Measurements from ENCODE around the gene CSNK1G1.
"Not testable (repeated sequence)": the region's sequence is repeated elsewhere in the genome, so short reads cannot be mapped to it uniquely, and the experiment has no call there.

Gene CSNK1G1

GRCh38 chr15:64355944-64356709, at the start of gene CSNK1G1:
Gene CSNK1G1 (minus strand): TSS chr15:64356173. CDS start chr15:64300499, 55,674 bp downstream.
- peak; percentile 95 for DNase-seq (ENCODE audit: low read depth, low spot score)

GRCh38 chr15:64400583-64400982, 44.6 kb upstream of the CSNK1G1 start:
- DNase-seq (ENCODE audit: low read depth, low spot score): no peak

- DNase-seq (ENCODE audit: low read depth, low spot score): no peak
Observed at GRCh38 chr15:64398575-64398974, 42.6 kb upstream of the CSNK1G1 start.

GRCh38 chr15:64396789-64397188, 40.8 kb upstream of the CSNK1G1 start:
- no peak for DNase-seq (ENCODE audit: low read depth, low spot score)

GRCh38 chr15:64392471-64392870, 36.5 kb upstream of the CSNK1G1 start:
- not testable (repeated sequence) for DNase-seq (ENCODE audit: low read depth, low spot score)

GRCh38 chr15:64389036-64389435, 33.1 kb upstream of the CSNK1G1 start:
- no peak for DNase-seq (ENCODE audit: low read depth, low spot score)

GRCh38 chr15:64387562-64388168, 31.7 kb upstream of the CSNK1G1 start, which contains the start of gene TRIP4:
Gene TRIP4 (plus strand): TSS chr15:64387836. CDS start chr15:64387864, 28 bp downstream.
- peak; percentile 93 for DNase-seq (ENCODE audit: low read depth, low spot score)

- no peak for DNase-seq (ENCODE audit: low read depth, low spot score)
Observed at GRCh38 chr15:64386291-64386690, 30.3 kb upstream of the CSNK1G1 start.

GRCh38 chr15:64383760-64384159, 27.8 kb upstream of the CSNK1G1 start:
- no peak for DNase-seq (ENCODE audit: low read depth, low spot score)

GRCh38 chr15:64381000-64381751, 25.2 kb upstream of the CSNK1G1 start, which contains the start of gene PCLAF:
Gene PCLAF (minus strand): TSS chr15:64381441. CDS start chr15:64381371, 70 bp downstream.
- DNase-seq (ENCODE audit: low read depth, low spot score): peak; percentile 89

GRCh38 chr15:64380130-64380870, 24.3 kb upstream of the CSNK1G1 start:
- DNase-seq (ENCODE audit: low read depth, low spot score): not testable (repeated sequence)

GRCh38 chr15:64379216-64379960, 23.4 kb upstream of the CSNK1G1 start:
- no peak for DNase-seq (ENCODE audit: low read depth, low spot score)

GRCh38 chr15:64373360-64373759, 17.4 kb upstream of the CSNK1G1 start:
- no peak for DNase-seq (ENCODE audit: low read depth, low spot score)

GRCh38 chr15:64371383-64371782, 15.4 kb upstream of the CSNK1G1 start:
- not testable (repeated sequence) for DNase-seq (ENCODE audit: low read depth, low spot score)

- DNase-seq (ENCODE audit: low read depth, low spot score): no peak
Observed at GRCh38 chr15:64369078-64369607, 13.2 kb upstream of the CSNK1G1 start.

GRCh38 chr15:64361259-64361658, 5.3 kb upstream of the CSNK1G1 start:
- no peak for DNase-seq (ENCODE audit: low read depth, low spot score)

- no peak for DNase-seq (ENCODE audit: low read depth, low spot score)
Observed at GRCh38 chr15:64356710-64357040, 702 bp upstream of the CSNK1G1 start.

- DNase-seq (ENCODE audit: low read depth, low spot score): no peak
Observed at GRCh38 chr15:64355348-64355943, 527 bp downstream of the CSNK1G1 start.

GRCh38 chr15:64354688-64355344, 1.2 kb downstream of the CSNK1G1 start:
- DNase-seq (ENCODE audit: low read depth, low spot score): no peak

- DNase-seq (ENCODE audit: low read depth, low spot score): no peak
Observed at GRCh38 chr15:64351265-64351664, 4.7 kb downstream of the CSNK1G1 start.
